ENCODE measurements around the gene PLA2G4B. TPM values are rescaled to one million over a fixed set of nuclear protein-coding genes. Genes with fewer than 3 reads are reported as not detected.

The PLA2G4B gene
- total RNA-seq, 4 donors from 2014 or later: 0.13 to 11.5 TPM; not detected in 2

GRCh38 chr15:41862515-41863116 is 24.0 kb downstream of the PLA2G4B start:
- H3K27me3 ChIP-seq: no peaks in the 10 kb centered on the region
- H3K36me3 ChIP-seq: no peaks in the 10 kb centered on the region
- no peaks in the 10 kb centered on the region for H3K9me3 ChIP-seq
- ATAC-seq (no peak), DNase-seq (no peak)
- intact Hi-C loops (cut with DNase I; ENCODE audit: low total_unique reads) (no loop called here), in situ Hi-C loops (cut with MboI; ENCODE audit: low sequenced_read_pairs in 4 of 4) (no loop called here)
- no peak overlapping the region for H3K27ac ChIP-seq
- TF ChIP-seq POLR2A (IDR thresholded peaks at IDR 0.05) (no peak), CTCF (IDR thresholded peaks at IDR 0.05 in 4 of 5, conservative IDR thresholded peaks at IDR 0.05 in 1 of 5) (no peak)
- H3K4me3 ChIP-seq: no peak overlapping the region
- H3K4me1 ChIP-seq: no peaks in the 10 kb centered on the region

GRCh38 chr15:41865490-41866055 is 26.9 kb downstream of the PLA2G4B start:
- Histone ChIP-seq H3K4me3 (no peak overlapping the region), H3K27ac (no peak overlapping the region), H3K36me3 (no peaks in the 10 kb centered on the region), H3K9me3 (no peaks in the 10 kb centered on the region), H3K4me1 (no peaks in the 10 kb centered on the region), H3K27me3 (no peaks in the 10 kb centered on the region)
- ATAC-seq (no peak), DNase-seq (no peak)
- in situ Hi-C loops (cut with MboI; ENCODE audit: low sequenced_read_pairs in 4 of 4): no loop called here
- TF ChIP-seq CTCF (IDR thresholded peaks at IDR 0.05 in 4 of 5, conservative IDR thresholded peaks at IDR 0.05 in 1 of 5) (no peak), POLR2A (IDR thresholded peaks at IDR 0.05) (no peak)
- intact Hi-C loops (cut with DNase I; ENCODE audit: low total_unique reads): no loop called here

GRCh38 chr15:41866263-41866703 is 27.6 kb downstream of the PLA2G4B start:
- intact Hi-C loops (cut with DNase I; ENCODE audit: low total_unique reads): no loop called here
- H3K9me3 ChIP-seq: no peaks in the 10 kb centered on the region
- H3K27ac ChIP-seq: no peak overlapping the region
- H3K36me3 ChIP-seq: no peaks in the 10 kb centered on the region
- no peak for DNase-seq
- ATAC-seq: no peak
- TF ChIP-seq CTCF (IDR thresholded peaks at IDR 0.05 in 4 of 5, conservative IDR thresholded peaks at IDR 0.05 in 1 of 5) (no peak), POLR2A (IDR thresholded peaks at IDR 0.05) (no peak)
- H3K27me3 ChIP-seq: no peaks in the 10 kb centered on the region
- no peak overlapping the region for H3K4me3 ChIP-seq
- H3K4me1 ChIP-seq: no peaks in the 10 kb centered on the region
- in situ Hi-C loops (cut with MboI; ENCODE audit: low sequenced_read_pairs in 4 of 4): no loop called here

- TF ChIP-seq POLR2A (IDR thresholded peaks at IDR 0.05) (no peak), CTCF (IDR thresholded peaks at IDR 0.05 in 4 of 5, conservative IDR thresholded peaks at IDR 0.05 in 1 of 5) (no peak)
- Histone ChIP-seq H3K27me3 (no peaks in the 10 kb centered on the region), H3K36me3 (no peaks in the 10 kb centered on the region), H3K4me3 (no peak overlapping the region), H3K9me3 (no peaks in the 10 kb centered on the region), H3K27ac (no peak overlapping the region), H3K4me1 (no peaks in the 10 kb centered on the region)
- intact Hi-C loops (cut with DNase I; ENCODE audit: low total_unique reads): no loop called here
- ATAC-seq (no peak), DNase-seq (no peak)
- in situ Hi-C loops (cut with MboI; ENCODE audit: low sequenced_read_pairs in 4 of 4): no loop called here
These were observed 28.4 kb downstream of the PLA2G4B start for GRCh38 chr15:41866872-41867579.
